ENCODE measurements around the gene WDFY1. TPM values are rescaled to one million over a fixed set of nuclear protein-coding genes. Genes with fewer than 3 reads are reported as not detected.

Gene WDFY1
- total and polyA plus RNA-seq, 8 donors: 5.5 to 25.9 (median 14.9) TPM

- no peaks in the 10 kb centered on the region for H3K36me3 ChIP-seq
- ATAC-seq (peak; percentile 96 to 98 (median 98)), FAIRE-seq (no peak), DNase-seq (peak; percentile 82 to 94 (median 85))
- no peaks in the 10 kb centered on the region for H3K27me3 ChIP-seq
- peak within 1 kb of the TSS; percentile 42 to 85 (median 75) for H3K27ac ChIP-seq
- no peak for TF ChIP-seq CTCF (IDR thresholded peaks at IDR 0.05)
- H3K9me3 ChIP-seq: no peaks in the 10 kb centered on the region
- intact Hi-C loops (cut with DNase I): no loop called here
- WGBS, 2 donors: 0 to 1% methylated on average over 55 to 82 of the region's 82 CpGs
- peak within 1 kb of the TSS; percentile 51 to 79 (median 62) for H3K4me3 ChIP-seq
- peaks cover 0 to 5% (median 3%) of the 10 kb centered on the region in 3 donors for H3K4me1 ChIP-seq
Observed at GRCh38 chr2:223837287-223838061, 107.7 kb downstream of the WDFY1 start, which contains the start of gene AP1S3. AP1S3 (minus strand) TSS chr2:223837582; CDS start chr2:223837450, 132 bp downstream.

DNA sequence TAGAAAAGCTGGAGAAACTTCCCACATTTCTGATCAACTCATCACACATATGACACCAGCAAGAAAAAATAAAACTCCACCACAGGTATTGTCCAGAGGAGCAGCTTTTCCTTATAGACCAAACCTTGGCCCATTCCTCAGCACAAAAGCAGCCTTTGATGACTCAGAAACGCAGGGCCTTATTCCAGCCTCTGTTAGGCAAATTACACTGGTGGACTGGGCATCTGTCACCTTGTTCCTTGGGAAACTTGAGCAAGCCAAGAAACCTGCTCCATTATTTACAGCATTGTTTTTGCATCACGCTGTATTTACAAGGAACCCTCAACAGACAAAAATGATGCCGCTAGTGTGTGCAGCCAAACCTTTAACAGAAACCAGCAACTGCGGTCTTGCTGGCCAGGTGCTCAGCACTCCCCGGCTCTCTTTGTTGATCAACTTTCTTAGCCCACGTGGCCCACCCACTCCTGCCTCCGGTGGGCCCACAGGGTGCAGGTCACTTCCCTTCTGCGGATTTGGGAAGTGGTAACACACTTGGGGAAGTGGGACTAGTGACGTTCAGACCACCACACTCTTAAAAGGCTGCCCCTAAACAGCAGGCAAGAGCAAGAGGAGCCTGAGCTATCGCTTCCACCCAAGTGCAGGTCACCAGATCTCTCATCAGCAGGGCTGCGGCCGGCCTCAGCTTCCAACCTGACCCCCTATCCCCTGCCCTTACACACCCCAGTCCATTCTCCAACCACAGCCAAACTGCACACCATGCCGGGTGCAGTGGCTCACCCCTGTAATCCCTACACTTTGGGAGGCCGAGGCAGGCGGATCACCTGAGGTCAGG, 109.2 kb downstream of the WDFY1 start:
- Histone ChIP-seq H3K9me3 (no peaks in the 10 kb centered on the region), H3K4me1 (peaks cover 0 to 5% (median 3%) of the 10 kb centered on the region in 3 donors), H3K27me3 (no peaks in the 10 kb centered on the region), H3K36me3 (no peaks in the 10 kb centered on the region), H3K27ac (no peak overlapping the region), H3K4me3 (no peak overlapping the region)
- FAIRE-seq (no peak), DNase-seq (peak in 1 of 6 donors; percentile 20), ATAC-seq (no peak)
- 80 to 86% methylated on average over 15 of the region's 15 CpGs for WGBS, 2 donors
- no peak for TF ChIP-seq CTCF (IDR thresholded peaks at IDR 0.05)
- intact Hi-C loops (cut with DNase I): no loop called here

- intact Hi-C loops (cut with DNase I): no loop called here
- no peak overlapping the region for H3K27ac ChIP-seq
- FAIRE-seq (no peak), DNase-seq (no peak), ATAC-seq (no peak)
- peaks cover 0 to 5% (median 3%) of the 10 kb centered on the region in 3 donors for H3K4me1 ChIP-seq
- H3K4me3 ChIP-seq: no peak overlapping the region
- no peaks in the 10 kb centered on the region for H3K27me3 ChIP-seq
- no peaks in the 10 kb centered on the region for H3K9me3 ChIP-seq
- H3K36me3 ChIP-seq: no peaks in the 10 kb centered on the region
- no peak for TF ChIP-seq CTCF (IDR thresholded peaks at IDR 0.05)
- 100% methylated on average over 1 of the region's 1 CpG for WGBS, 2 donors
Observed at GRCh38 chr2:223834431-223834830, 110.7 kb downstream of the WDFY1 start.

DNA sequence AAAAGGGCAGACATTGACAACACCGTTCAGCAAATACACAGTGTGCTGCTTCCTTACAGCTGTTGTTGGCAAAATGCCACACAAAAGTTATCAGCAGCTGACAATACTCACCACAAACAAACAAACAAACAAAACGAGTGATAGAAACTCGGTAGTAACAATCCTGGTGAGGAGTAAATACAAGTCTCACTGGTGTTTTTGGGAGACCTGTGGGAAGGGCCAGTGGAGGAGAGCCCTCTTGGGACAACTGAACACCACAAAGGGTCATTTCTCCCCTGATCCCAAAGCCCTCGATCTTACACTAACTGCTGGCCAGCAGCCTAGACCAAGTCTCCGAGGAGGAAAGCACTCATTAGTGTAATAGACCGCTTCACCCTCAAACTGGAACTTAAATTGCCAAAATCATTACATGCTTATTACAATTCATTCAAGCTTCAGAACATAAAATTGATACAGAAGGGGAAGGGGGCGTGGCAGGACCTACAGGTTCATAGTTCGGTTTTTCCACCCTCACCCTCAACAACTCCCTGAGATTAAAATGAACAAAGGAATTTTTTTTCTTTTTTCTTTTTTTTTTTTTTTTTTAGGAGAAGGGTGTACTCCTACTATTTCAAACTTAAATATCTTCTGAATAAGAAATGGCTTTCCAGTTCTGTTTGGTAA, 112.8 kb downstream of the WDFY1 start:
- Histone ChIP-seq H3K4me3 (no peak overlapping the region), H3K4me1 (peaks cover 0 to 5% (median 3%) of the 10 kb centered on the region in 3 donors), H3K27me3 (no peaks in the 10 kb centered on the region), H3K9me3 (no peaks in the 10 kb centered on the region), H3K27ac (no peak overlapping the region), H3K36me3 (no peaks in the 10 kb centered on the region)
- FAIRE-seq: no peak
- WGBS, 2 donors: 49 to 55% methylated on average over 8 of the region's 8 CpGs
- ATAC-seq: no peak
- DNase-seq: no peak
- no peak for TF ChIP-seq CTCF (IDR thresholded peaks at IDR 0.05)
- intact Hi-C loops (cut with DNase I): no loop called here
